Measurements from ENCODE around the gene SPOPL. TPM values are rescaled to one million over a fixed set of nuclear protein-coding genes. Genes with fewer than 3 reads are reported as not detected.
A peak's percentile ranks its signal among the peaks of the same experiment; 100 is the strongest.
"Not testable (repeated sequence)": the region's sequence is repeated elsewhere in the genome, so short reads cannot be mapped to it uniquely, and the experiment has no call there.

The SPOPL gene
- polyA plus RNA-seq (ENCODE audit: insufficient read length in 12 of 12) = 10 to 100 TPM in 11 of 12 donors, not detected in 1; 12.7 to 25.4 (median 14.8) TPM
- long read RNA-seq, donor 1, full-length matches to known transcripts = 1 of 1 reads
- long read RNA-seq, donor 1, partial matches to known transcripts = 0 of 1 reads
- long read RNA-seq, donor 1, other reads (novel, unspliced or antisense) = 0 of 1 reads
- long read RNA-seq, donor 2 = 0 reads
- long read RNA-seq, donor 3 = 0 reads
- long read RNA-seq, donor 4 = 0 reads
- long read RNA-seq, donor 5, full-length matches to known transcripts = 3 of 3 reads
- long read RNA-seq, donor 5, partial matches to known transcripts = 0 of 3 reads
- long read RNA-seq, donor 5, other reads (novel, unspliced or antisense) = 0 of 3 reads
- long read RNA-seq, donor 6 = 0 reads
- long read RNA-seq, donor 7, full-length matches to known transcripts = 2 of 2 reads
- long read RNA-seq, donor 7, partial matches to known transcripts = 0 of 2 reads
- long read RNA-seq, donor 7, other reads (novel, unspliced or antisense) = 0 of 2 reads
- long read RNA-seq, donor 8 = 0 reads
- long read RNA-seq, donor 9 = 0 reads
- long read RNA-seq, donor 10, full-length matches to known transcripts = 1 of 1 reads
- long read RNA-seq, donor 10, partial matches to known transcripts = 0 of 1 reads
- long read RNA-seq, donor 10, other reads (novel, unspliced or antisense) = 0 of 1 reads
- long read RNA-seq, donor 11 = 0 reads

DNA sequence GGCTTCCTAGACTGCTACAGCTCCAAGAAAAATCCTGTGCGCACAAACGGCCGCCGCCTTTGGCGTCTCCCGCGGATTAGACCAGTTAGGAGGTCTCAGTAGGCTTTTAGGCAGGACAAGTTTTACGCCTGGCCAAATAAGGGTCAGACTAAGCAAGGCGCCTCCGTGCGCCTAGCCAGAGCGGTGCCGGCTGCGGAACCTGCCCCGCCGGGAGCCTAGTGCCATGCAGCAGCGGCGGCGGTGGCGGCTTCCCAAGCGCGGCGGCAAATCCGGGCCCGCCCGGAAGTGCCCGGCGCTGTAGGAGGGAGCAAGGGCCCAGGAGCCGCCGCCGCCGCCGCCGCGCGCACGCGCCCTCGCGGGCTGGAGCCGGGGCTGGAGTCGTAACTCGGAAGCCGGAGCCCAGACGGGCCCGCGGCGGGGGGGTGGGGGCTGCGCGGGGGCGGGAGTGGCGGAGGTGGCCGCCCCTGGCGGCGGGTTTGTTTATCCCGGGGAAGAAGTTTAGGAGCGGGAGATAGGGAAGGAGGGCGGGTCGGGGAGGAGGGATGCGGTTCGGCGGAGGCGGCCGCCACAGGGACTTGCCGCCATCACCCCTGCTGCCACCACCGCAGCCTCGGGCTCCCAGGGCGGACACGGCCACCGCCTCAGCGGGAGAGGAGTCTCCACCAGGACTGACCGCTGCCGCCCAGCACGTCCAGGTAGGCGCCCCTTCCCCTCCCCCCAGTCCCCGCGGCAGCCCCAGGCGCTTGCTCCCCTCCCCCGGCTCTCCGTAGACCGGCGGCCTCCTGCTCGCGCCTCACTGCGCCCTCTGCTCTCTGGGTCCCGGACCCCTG is at the start of gene SPOPL:
TSS of gene SPOPL (plus strand) at position 346 of the 830 bp plus-strand sequence. CDS start 48,447 bp downstream, outside the sequence.
- peak; percentile 79 for DNase-seq

DNA sequence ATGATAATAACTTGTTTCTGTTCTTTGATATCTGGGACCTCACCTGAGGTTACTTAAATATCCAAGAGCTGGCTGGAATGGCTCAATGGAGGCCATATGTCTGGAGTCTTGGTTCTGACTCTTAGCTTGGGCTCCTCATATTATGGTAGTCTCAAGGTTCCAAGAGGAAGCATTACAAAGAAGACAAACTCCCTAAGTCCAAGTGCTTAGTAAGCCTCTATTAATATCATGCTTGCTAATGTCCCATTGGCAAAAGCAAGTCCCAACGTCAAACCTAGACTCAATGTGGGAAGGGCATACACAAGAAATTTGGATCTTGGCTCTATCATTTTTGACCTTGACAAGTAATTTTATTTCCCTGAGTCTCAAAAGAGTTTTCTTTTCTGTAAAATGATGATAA is 49.2 kb upstream of the SPOPL start:
- DNase-seq = no peak

DNA sequence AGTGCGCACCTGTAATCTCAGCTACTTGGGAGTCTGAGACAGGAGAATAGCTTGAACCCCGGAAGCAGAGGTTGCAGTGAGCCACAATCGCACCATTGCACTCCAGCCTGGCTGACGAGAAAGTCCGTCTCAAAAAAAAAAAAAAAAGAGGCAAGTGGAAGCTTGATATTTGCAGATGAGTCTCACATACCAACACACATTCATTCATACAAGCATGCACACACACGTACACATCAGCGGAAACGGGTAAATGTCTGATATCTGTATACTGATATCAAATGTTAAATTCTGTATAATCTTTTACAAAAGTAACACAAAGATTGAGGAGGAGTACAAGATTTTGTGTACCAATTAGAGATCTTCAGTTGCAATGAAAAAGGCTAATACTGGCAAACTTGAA is 47.8 kb upstream of the SPOPL start:
- no peak for DNase-seq

DNA sequence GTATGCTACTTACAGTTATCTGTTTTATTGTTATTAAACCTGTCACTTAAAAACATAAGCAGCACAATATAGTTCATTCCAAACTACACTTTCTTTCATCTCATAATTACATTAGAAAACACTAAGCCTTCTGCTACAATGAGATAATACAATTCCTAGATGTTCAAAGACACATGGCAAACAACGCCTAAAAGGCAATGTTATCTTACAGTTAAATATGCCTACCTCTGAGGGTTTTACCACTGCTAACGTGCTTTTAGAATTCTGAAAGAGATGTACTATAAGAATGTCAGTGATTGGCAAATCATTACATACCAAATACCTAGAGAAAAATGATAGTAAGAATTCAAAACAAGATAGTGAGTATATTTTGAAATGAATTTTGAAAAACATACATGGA is 46.8 kb upstream of the SPOPL start:
- no peak for DNase-seq

DNA sequence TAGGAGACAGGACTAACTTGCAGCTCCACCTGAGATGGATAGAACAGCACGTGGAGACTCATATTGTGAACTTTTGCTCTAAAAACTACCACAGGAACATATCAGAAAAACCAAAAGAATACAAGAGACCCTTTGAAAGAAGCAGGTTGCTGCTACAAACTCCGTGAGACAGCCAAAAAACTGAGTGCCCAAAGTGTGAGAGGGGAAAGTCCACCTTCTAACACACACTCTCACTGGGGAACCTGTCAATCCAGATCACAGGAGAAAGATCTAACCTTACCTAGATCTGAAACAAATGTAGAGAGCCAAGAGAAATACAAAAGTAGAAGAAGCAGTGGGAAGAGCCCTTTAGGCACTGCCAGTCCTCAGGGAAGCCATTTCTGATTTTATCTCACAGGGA is 46.3 kb upstream of the SPOPL start:
- DNase-seq = no peak

- DNase-seq = no peak
Observed at GRCh38 chr2:138455691-138456090, 45.9 kb upstream of the SPOPL start.

- DNase-seq = not testable (repeated sequence)
Observed at GRCh38 chr2:138462689-138463088, 38.9 kb upstream of the SPOPL start.

GRCh38 chr2:138468617-138469016 is 33.0 kb upstream of the SPOPL start:
- no peak for DNase-seq

DNA sequence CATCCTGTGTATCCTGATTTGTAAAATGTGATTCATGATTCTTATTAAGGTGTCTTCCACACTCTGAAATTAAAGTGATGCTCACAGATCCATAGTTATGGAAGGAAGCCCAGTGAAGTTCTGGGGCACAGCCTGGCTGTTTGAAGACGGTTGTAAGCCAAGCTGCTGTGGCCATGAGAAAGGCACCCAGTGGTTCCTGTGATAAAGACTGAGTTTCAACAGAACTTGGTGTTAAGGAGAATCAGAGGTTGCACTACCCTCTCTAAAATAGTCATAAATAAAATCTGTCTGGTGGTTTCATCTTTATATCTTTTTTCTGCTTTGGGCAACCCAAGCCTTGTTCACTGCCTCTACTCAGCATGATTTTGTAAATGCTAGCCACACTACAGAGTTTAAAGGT is 32.2 kb upstream of the SPOPL start:
- no peak for DNase-seq

DNA sequence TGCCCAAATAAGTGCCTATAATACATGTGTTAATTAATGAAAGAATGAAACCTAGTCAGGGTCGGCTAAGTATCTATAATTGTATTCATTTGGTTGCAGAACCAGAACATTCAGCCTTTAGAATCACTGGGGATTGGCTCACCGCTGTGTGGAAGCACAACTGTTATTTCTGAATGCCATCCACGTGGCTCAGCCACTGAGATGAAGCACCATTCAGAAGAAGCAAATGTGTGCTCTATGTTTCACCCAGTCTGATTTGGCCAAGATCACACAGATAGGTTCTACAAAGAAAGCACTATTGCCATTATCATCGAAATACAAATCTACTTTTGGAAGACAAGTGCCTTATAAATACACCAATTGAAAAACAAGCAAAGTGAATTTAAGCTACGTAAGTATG is 30.6 kb upstream of the SPOPL start:
- no peak for DNase-seq

DNA sequence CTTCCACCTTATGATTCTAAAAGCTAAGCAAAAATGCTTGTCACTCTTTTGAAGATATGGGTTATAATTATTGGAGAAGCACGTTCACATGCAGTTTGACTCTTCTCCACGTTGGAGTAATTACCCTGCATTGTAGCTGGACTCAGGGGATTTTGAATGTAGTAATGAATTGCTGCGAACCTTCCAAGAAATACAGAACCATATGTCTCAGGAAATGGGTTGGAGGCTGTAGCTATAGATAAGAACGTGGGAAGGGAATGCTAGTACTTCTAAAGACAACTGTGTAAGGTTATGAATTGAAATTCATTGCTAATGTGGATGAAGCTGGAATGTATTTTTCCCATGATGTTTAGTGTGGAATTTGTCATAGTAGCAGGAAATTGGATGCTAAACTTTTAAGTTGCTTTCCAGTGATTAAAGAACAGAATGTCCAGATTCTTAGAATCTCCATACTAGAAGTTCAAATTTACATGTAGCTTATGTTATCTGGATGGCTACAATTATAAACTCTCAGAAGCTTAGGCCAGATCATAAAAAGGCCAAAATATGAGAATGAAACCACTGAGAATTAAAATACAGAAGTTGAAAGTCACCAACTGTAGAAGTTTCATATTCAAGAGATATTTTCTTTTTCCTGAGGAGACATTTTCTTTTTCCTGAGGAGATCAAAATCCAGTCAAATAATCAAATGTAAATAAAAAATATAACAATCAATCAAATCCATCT is 27.3 kb upstream of the SPOPL start:
- no peak for DNase-seq

GRCh38 chr2:138475277-138475776 is 26.2 kb upstream of the SPOPL start:
- DNase-seq = no peak

DNA sequence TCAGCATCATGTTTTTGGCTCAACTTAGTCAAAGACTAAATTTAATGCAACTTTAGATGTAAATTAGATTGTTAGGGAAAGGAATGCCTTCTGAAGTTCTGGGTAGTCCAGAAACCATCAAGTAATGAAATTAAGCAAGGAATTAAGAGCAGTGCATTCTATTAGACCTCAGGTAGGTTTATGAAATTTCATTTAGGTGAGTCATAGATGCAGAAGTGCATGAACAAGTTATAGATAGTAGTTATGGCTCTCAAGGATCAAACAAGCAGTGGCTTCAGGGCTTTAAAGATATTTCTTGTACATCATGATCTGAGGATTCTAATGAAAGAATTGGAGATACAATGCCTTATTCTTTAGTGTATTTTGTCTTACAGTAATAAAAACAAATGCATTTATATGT is 25.4 kb upstream of the SPOPL start:
- DNase-seq = no peak

DNA sequence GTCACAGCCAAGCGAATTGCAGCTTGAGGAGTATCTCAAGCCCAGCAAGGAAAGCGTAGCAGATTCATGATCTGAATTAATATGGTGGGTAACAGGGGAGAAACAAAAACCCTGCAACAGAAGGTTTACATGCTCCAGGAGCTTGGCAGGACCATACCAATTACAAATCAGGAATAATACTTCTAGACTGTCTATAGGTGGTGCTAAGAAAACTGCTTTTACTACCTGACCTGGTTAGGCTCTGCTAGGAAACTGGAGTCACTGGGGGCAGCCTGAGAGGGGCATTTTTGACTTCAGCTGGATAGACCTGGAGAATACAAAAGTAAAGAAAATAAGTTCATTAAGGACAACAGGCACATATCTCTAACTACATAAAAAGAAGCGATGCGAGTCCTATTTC is 24.6 kb upstream of the SPOPL start:
- no peak for DNase-seq

DNA sequence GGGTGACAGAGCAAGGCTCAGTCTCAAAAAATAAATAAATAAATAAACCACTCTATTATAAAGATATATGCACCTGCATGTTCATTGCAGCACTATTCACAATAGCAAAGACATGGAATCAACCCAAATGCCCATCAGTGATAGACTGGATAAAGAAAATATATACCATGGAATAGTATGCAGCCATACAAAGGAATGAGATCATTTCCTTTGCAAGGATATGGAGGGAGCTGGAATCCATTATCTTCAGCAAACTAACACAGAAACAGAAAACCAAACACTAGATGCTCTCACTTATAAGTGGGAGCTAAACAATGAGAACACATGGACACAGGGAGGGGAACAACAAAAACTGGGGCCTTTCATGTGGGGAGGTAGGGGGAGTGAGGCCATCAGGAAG is 18.8 kb upstream of the SPOPL start:
- DNase-seq = not testable (repeated sequence)

DNA sequence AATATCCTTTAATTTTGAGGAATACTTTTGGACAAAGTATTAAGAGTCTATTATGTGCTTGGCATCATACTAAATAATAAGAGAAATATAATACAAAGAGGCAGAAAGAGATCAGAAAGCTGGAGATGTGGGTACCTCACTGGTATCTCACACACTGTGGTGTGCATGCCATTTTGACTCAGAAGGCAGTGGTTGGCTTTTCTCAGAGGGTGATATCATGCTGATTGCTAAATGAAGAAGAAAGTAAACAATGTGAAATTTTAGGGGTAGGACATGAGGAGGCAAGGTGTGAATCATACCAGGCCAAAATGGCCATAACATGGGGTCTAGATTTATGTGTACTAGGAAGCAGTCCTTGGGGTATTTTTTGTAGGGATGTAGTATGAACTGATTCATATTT is 16.6 kb upstream of the SPOPL start:
- no peak for DNase-seq

GRCh38 chr2:138486363-138487198 is 15.0 kb upstream of the SPOPL start:
- DNase-seq = no peak

DNA sequence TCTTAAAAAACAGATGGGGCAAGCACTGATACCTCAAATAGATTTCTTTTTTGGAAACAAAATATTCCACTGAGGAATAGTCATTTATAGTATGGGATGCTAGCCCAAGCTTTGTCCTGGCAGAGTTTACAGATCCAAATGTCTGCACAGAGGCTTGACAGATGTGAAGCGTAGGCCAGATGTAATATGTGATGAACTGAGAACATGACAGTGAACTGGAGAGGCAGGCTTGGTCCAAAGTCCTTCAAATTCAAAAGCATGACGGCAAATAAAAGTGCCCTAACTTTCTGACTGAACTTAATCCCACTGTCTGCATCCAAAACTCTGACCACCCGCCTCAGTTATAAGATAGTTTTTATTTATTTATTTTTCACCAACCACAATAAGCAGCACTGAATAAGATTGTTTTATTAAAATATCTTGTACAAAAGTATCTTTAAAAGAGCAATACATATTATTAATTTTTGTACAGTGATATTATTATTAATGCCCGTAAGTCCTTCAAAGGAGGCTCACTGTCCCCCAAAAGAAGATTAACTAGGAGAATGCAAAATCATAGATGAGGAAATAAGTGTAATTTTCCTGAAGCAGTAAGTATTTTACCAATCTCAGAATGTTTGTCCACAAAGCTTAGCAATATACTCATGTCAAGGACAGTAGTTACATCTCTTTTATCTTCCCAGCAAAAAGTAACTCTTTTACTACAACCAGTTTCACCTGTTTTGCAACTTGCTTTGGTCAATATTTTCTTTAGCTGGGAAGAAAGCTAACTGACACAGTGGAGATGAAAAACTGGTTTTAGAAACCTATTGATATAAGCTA is 10.7 kb upstream of the SPOPL start:
- no peak for DNase-seq

- DNase-seq = no peak
Observed at GRCh38 chr2:138491495-138491862, 10.1 kb upstream of the SPOPL start.

DNA sequence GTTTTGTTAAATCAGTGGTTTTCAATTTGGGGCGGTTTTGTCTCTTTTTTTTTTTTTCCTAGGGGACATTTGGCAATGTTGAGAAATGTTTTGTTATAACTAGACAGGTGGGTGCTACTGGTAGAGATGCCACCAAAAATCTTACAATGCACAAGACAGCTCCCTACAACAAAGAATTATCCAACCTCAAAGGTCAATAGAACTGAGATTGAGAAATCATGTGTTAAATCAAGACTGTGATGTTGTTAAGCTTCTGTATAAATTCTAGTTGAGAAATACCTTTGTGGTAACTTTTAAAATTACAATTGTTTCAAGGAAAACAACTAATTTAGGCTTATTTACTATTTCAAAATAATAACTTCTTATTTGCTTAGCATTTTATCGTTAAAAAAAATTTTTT is 9.4 kb upstream of the SPOPL start:
- DNase-seq = no peak
